GM12878 (cell line): ENCODE measurements around the gene METTL27. TPM values are rescaled to one million over a fixed set of nuclear protein-coding genes. Genes with fewer than 3 reads are reported as not detected.

Experiments
- ATAC-seq: fragments of 200-7000 bp; cut with Tn5 transposase; 3 replicates; pipeline ENCODE4 v1.9.1; 2020; ENCODE audit warnings: mild to moderate bottlenecking, moderate library complexity
- BruUV-seq: library from RNA; stranded (reverse); fragments of 400-500 nt; replicated peaks from 2 replicates; lab custom pipeline; 2021; lab: Mats Ljungman, UMichigan
- CTCF ChIA-PET: fragments of 300-600 bp; sonication (Branson Sonifier 250); formaldehyde crosslinking; extraction: SDS; loops from one replicate; lab custom pipeline; 2021; ENCODE audit warnings: inconsistent platforms; lab: Yijun Ruan, JAX
- POLR2A ChIA-PET: fragments of 350-600 bp; formaldehyde crosslinking; extraction: SDS; loops from one replicate; lab custom pipeline; 2021; ENCODE audit warnings: inconsistent platforms; lab: Charles Lee
- RAD21 ChIA-PET: fragments of 300-600 bp; sonication (Branson Sonifier 250); formaldehyde crosslinking; loops from one replicate; lab custom pipeline; 2023; ENCODE audit warnings: antibody characterized with exemption; ENCODE audit not compliant: unreplicated experiment; lab: Charles Lee
- SMC1A ChIA-PET: fragments of 300-600 bp; sonication (Branson Sonifier 250); formaldehyde crosslinking; loops from one replicate; lab custom pipeline; 2023; ENCODE audit not compliant: unreplicated experiment, uncharacterized antibody; lab: Charles Lee
- DNase-seq: peaks from one replicate; pipeline ENCODE4 v3.0.0-alpha.2; 2011; ENCODE audit warnings: low read depth, low spot score
- FAIRE-seq: peaks from 3 replicates; lab custom pipeline; 2011; peaks lifted over from hg19 to GRCh38; lab: Jason Lieb, UNC
- H2AFZ ChIP-seq: 2 replicates; pipeline ENCODE4 v1.6.0; 2011; ENCODE audit warnings: low read depth, low read length, control low read depth; ENCODE audit not compliant: control insufficient read depth
- H3K27ac ChIP-seq: 2 replicates; pipeline ENCODE4 v1.5.1; 2011; ENCODE audit warnings: control low read depth; ENCODE audit not compliant: control insufficient read depth, insufficient read depth
- H3K27me3 ChIP-seq, 2 experiments: replicated peaks in 1 of 2; 2 replicates each; pipeline versions ENCODE4 v1.6.0 to v1.6.1; 2011; ENCODE audit warnings: low read length in 1 of 2; ENCODE audit not compliant: control insufficient read depth in 2 of 2, insufficient read depth in 2 of 2
- H3K36me3 ChIP-seq, 2 experiments: 2 replicates each; pipeline ENCODE4 v1.5.1; 2011; ENCODE audit warnings: low read length in 1 of 2; ENCODE audit not compliant: control insufficient read depth in 2 of 2, insufficient read depth in 2 of 2
- H3K4me1 ChIP-seq: 2 replicates; pipeline ENCODE4 v1.6.1; 2011; ENCODE audit warnings: mild to moderate bottlenecking, low read length, moderate library complexity, mixed read lengths; ENCODE audit not compliant: control insufficient read depth, insufficient read depth
- H3K4me2 ChIP-seq: 2 replicates; pipeline ENCODE4 v1.6.0; 2011; ENCODE audit warnings: control low read depth; ENCODE audit not compliant: control insufficient read depth, insufficient read depth
- H3K4me3 ChIP-seq: fragments of 200-600 bp; sonication (generic); 2 replicates; pipeline ENCODE4 v1.5.1; 2016
- H3K79me2 ChIP-seq: 2 replicates; pipeline ENCODE4 v1.6.0; 2011; ENCODE audit warnings: low read length; ENCODE audit not compliant: control insufficient read depth, insufficient read depth
- H3K9ac ChIP-seq: 2 replicates; pipeline ENCODE4 v1.8.0; 2011; ENCODE audit warnings: low read length, control low read depth, mixed read lengths; ENCODE audit not compliant: control insufficient read depth, insufficient read depth
- H3K9me3 ChIP-seq: replicated peaks from 3 replicates; pipeline ENCODE4 v1.5.1; 2011; ENCODE audit warnings: mild to moderate bottlenecking, low read length; ENCODE audit not compliant: control insufficient read depth, insufficient read depth
- H4K20me1 ChIP-seq: 2 replicates; pipeline ENCODE4 v1.6.0; 2011; ENCODE audit not compliant: control insufficient read depth, insufficient read depth
- ATF2 ChIP-seq: IDR thresholded peaks from 2 replicates; pipeline ENCODE4 v1.6.1; 2012; ENCODE audit warnings: low read length, inconsistent platforms
- CHD2 ChIP-seq: IDR thresholded peaks from 2 replicates; pipeline ENCODE4 v1.6.1; 2011; ENCODE audit warnings: low read depth, low read length, improper control_type of control experiment, borderline replicate concordance
- CTCF ChIP-seq, 3 experiments: IDR thresholded peaks in 2 of 3; conservative IDR thresholded peaks in 1 of 3; 2 replicates each; pipeline ENCODE4 v1.5.1; 2011; ENCODE audit warnings: low read depth in 3 of 3, low read length in 3 of 3, mild to moderate bottlenecking in 3 of 3, control low read depth in 2 of 3, moderate library complexity in 2 of 3, inconsistent platforms in 1 of 3, mixed read lengths in 1 of 3; ENCODE audit not compliant: control insufficient read depth in 2 of 3, insufficient read depth in 1 of 3; ENCODE audit errors: extremely low read depth in 1 of 3
- EED ChIP-seq: sonication (generic); IDR thresholded peaks from 2 replicates; pipeline ENCODE4 v1.6.1; 2016; ENCODE audit warnings: antibody characterized with exemption, low read depth
- ELK1 ChIP-seq: IDR thresholded peaks from 2 replicates; pipeline ENCODE4 v1.6.1; 2012; ENCODE audit warnings: low read depth, low read length, improper control_type of control experiment
- ESRRA ChIP-seq: IDR thresholded peaks from 2 replicates; pipeline ENCODE4 v1.6.1; 2012; ENCODE audit warnings: mild to moderate bottlenecking, low read length, improper control_type of control experiment
- IKZF1 ChIP-seq: fragments of 450-650 bp; conservative IDR thresholded peaks from 2 replicates; pipeline ENCODE4 v1.6.1; 2017; ENCODE audit warnings: antibody characterized with exemption, mild to moderate bottlenecking
- MXI1 ChIP-seq: fragments of 150-350 bp; IDR thresholded peaks from 2 replicates; pipeline ENCODE4 v1.6.1; 2011; ENCODE audit warnings: low read depth, mild to moderate bottlenecking, inconsistent platforms, low read length, improper control_type of control experiment
- NR2C1 ChIP-seq: fragments of 450-650 bp; IDR thresholded peaks from 2 replicates; pipeline ENCODE4 v1.6.1; 2017; ENCODE audit warnings: antibody characterized with exemption, mild to moderate bottlenecking, moderate library complexity
- PBX3 ChIP-seq: IDR thresholded peaks from 2 replicates; pipeline ENCODE4 v1.6.1; 2011; ENCODE audit warnings: mild to moderate bottlenecking, low read depth, low read length, moderate library complexity; ENCODE audit not compliant: insufficient replicate concordance
- PRDM15 ChIP-seq: fragments of 450-650 bp; formaldehyde crosslinking; IDR thresholded peaks from 2 replicates; pipeline ENCODE4 v1.4.0; 2020; ENCODE audit warnings: mild to moderate bottlenecking, moderate library complexity
- STAT3 ChIP-seq: IDR thresholded peaks from 2 replicates; pipeline ENCODE4 v1.6.1; 2011; ENCODE audit warnings: low read depth, low read length, improper control_type of control experiment
- YY1 ChIP-seq: IDR thresholded peaks from 2 replicates; pipeline ENCODE4 v1.6.1; 2011; ENCODE audit warnings: low read depth, mild to moderate bottlenecking, low read length
- ZBED1 ChIP-seq: IDR thresholded peaks from 2 replicates; pipeline ENCODE4 v1.6.1; 2016; ENCODE audit warnings: borderline replicate concordance
- ZNF24 ChIP-seq: fragments of 450-650 bp; IDR thresholded peaks from 2 replicates; pipeline ENCODE4 v1.6.1; 2017; ENCODE audit warnings: antibody characterized with exemption, mild to moderate bottlenecking
- WGBS: methylation state at CpG from one replicate; pipeline ENCODE4 v1.1.6; 2016; ENCODE audit warnings: low lambda C conversion rate; ENCODE audit not compliant: insufficient replicate concordance, insufficient coverage; ENCODE audit errors: missing lambda C conversion rate; 5-methylcytosine and 5-hydroxymethylcytosine counted together
- in situ Hi-C: fragments of 300-500 bp; cut with MboI; formaldehyde crosslinking; loops from 9 replicates; pipeline ENCODE4 v1.14.3; 2018; ENCODE audit warnings: mixed read lengths
- intact Hi-C: fragments of 100-400 bp; cut with micrococcal nuclease; formaldehyde crosslinking; loops from one replicate; pipeline ENCODE4 v1.14.2; 2022; ENCODE audit not compliant: unreplicated experiment
- polyA plus RNA-seq, 11 experiments: library from polyadenylated mRNA; depleted of rRNA in 4 of 11; unstranded in 6 of 11; stranded (reverse) in 5 of 11; fragments of >200 nt; fragmentation: Nextera tagmentation in 4 of 11; fragmentation: Illumina TruSeq in 1 of 11; extraction: Ambion mirVana in 4 of 11; extraction: Trizol in 1 of 11; gene quantifications; 1 replicate in 1 of 11; 2 replicates in 10 of 11; pipeline versions ENCODE4 v1.2.1 to v1.2.3, GENCODE V29; 2011 to 2016; ENCODE audit warnings: inconsistent platforms in 2 of 11, missing spikeins in 2 of 11, low read depth in 1 of 11
- total RNA-seq, 4 experiments: library from RNA; depleted of rRNA in 3 of 4; stranded (reverse); fragments of >200 nt in 3 of 4; fragmentation: Illumina TruSeq in 1 of 4; extraction: Trizol in 1 of 4; gene quantifications; 2 replicates each; pipeline versions ENCODE4 v1.2.1 to v1.2.3, GENCODE V29; 2013 to 2021

The METTL27 gene
- total and polyA plus RNA-seq, 10 of the 15 experiments (the other 5 are each of a cell fraction or from before 2014, with no cell fraction given), result 0.10 to 3.4 (median 0.68) TPM

GRCh38 chr7:73811760-73812168 lies 30.6 kb downstream of the METTL27 start:
- ChIA-PET RAD21 (interaction anchor here (2.6 kb wide), 1 partner anchor 43 kb away, joined by 11 read pairs; no protein-coding TSS in a partner anchor), POLR2A (no interaction called here), CTCF (interaction anchor here (0.8 to 2.4 kb wide), 8 partner anchors 10 to 69 kb away, joined by 3 to 20 read pairs (median 4); no protein-coding TSS in a partner anchor), SMC1A (interaction anchor here (0.6 to 2.0 kb wide), 4 partner anchors 35 to 47 kb away, joined by 3 to 10 read pairs (median 3); no protein-coding TSS in a partner anchor)
- Histone ChIP-seq H3K79me2 (no peaks in the 10 kb centered on the region), H3K9ac (no peak overlapping the region), H3K36me3 (no peaks in the 10 kb centered on the region), H4K20me1 (no peaks in the 10 kb centered on the region), H3K4me1 (no peaks in the 10 kb centered on the region), H3K27me3 (no peaks in the 10 kb centered on the region), H3K27ac (no peak overlapping the region), H3K9me3 (no peaks in the 10 kb centered on the region; the same call in 2 of the 3 replicates), H2AFZ (no peak overlapping the region), H3K4me3 (no peak overlapping the region), H3K4me2 (no peak overlapping the region)
- BruUV-seq, result no TSS peak
- intact Hi-C loops (loop anchor here (1.0 to 5.0 kb wide), 2 partner anchors 44 to 216 kb away; partner anchors contain the start of gene ELN), in situ Hi-C loops (no loop called here)
- FAIRE-seq (peak; percentile 62), ATAC-seq (peak; percentile 91), DNase-seq (no peak)
- WGBS, result 17% methylated on average over 11 of the region's 11 CpGs
- TF ChIP-seq STAT3, result no peak
- TF ChIP-seq ATF2, result no peak
- no peak for TF ChIP-seq PRDM15 (CRISPR knock-in tag)
- TF ChIP-seq NR2C1, result no peak
- 0 out of 2 replicates have a peak, but pooled peaks have one; percentile 50 for TF ChIP-seq YY1
- no peak for TF ChIP-seq MXI1
- TF ChIP-seq ZBED1, result no peak
- TF ChIP-seq PBX3, result no peak
- TF ChIP-seq CTCF (IDR thresholded peaks at IDR 0.05 in 2 of 3, conservative IDR thresholded peaks at IDR 0.05 in 1 of 3; ENCODE audit: control insufficient read depth in 2 of 3, extremely low read depth in 1 of 3, insufficient read depth in 1 of 3, low read depth in 3 of 3, low read length in 3 of 3), result peak; percentile 64 to 87 (median 83)
- no peak for TF ChIP-seq ESRRA
- no peak for TF ChIP-seq CHD2
- no peak for TF ChIP-seq IKZF1
- no peak for TF ChIP-seq EED
- TF ChIP-seq ZNF24, result no peak
- no peak for TF ChIP-seq ELK1
